HCT116 (cell line): ENCODE data around the gene TTC24. TPM values are rescaled to one million over a fixed set of nuclear protein-coding genes. Genes with fewer than 3 reads are reported as not detected.

ENCODE experiments used
- ATAC-seq: fragments of 200-7000 bp; cut with Tn5 transposase; 2 replicates; pipeline ENCODE4 v1.9.1; 2020; ENCODE audit warnings: mild to moderate bottlenecking, moderate library complexity
- BruUV-seq: library from RNA; stranded (reverse); fragments of 400-500 nt; replicated peaks from 2 replicates; lab custom pipeline; 2021; lab: Mats Ljungman, UMichigan
- CTCF ChIA-PET: fragments of 300-600 bp; sonication (Branson Sonifier 250); formaldehyde crosslinking; loops from one replicate; lab custom pipeline; 2021; ENCODE audit warnings: antibody characterized with exemption; lab: Charles Lee
- POLR2A ChIA-PET: fragments of 300-600, 350-600 bp; sonication (Branson Sonifier 250); formaldehyde crosslinking; loops from one replicate; lab custom pipeline; 2021; ENCODE audit warnings: antibody characterized with exemption; lab: Charles Lee
- RAD21 ChIA-PET, 2 experiments: fragments of 300-600 bp; sonication (Branson Sonifier 250); formaldehyde crosslinking; loops; one replicate each; lab custom pipeline; 2023; ENCODE audit warnings: low total read pairs in 2 of 2; ENCODE audit not compliant: uncharacterized antibody in 2 of 2, unreplicated experiment in 2 of 2, low non-redundant PET in 1 of 2; lab: Charles Lee
- DNase-seq: peaks from one replicate; pipeline ENCODE4 v3.0.0-alpha.2; 2010; ENCODE audit warnings: low read depth, low spot score
- H2AFZ ChIP-seq: fragments of 200-600 bp; shearing (Covaris generic), sonication (generic); 2 replicates; pipeline ENCODE4 v1.6.1; 2017; ENCODE audit warnings: low read depth, mixed run types, mixed read lengths, antibody characterized with exemption, low read length; ENCODE audit not compliant: poor library complexity, severe bottlenecking
- H3K27ac ChIP-seq: 2 replicates; pipeline ENCODE4 v1.5.1; 2012; ENCODE audit warnings: low read depth, low read length
- H3K27me3 ChIP-seq: fragments of 200-600 bp; sonication (generic); 2 replicates; pipeline ENCODE4 v1.6.1; 2016; ENCODE audit warnings: mixed run types, low read length, mixed read lengths; ENCODE audit not compliant: insufficient read depth
- H3K36me3 ChIP-seq, 2 experiments: fragments of 200-500 bp in 1 of 2; fragments of 200-600 bp in 1 of 2; sonication (Bioruptor generic) in 1 of 2; sonication (generic) in 1 of 2; 2 replicates each; pipeline versions ENCODE4 v1.5.1 to v1.6.1; 2014 to 2016; ENCODE audit warnings: low read length in 2 of 2, inconsistent platforms in 1 of 2, mixed read lengths in 1 of 2, mixed run types in 1 of 2; ENCODE audit not compliant: insufficient read depth in 2 of 2, control insufficient read depth in 1 of 2
- H3K4me1 ChIP-seq, 2 experiments: fragments of 200-600 bp in 1 of 2; sonication (generic) in 1 of 2; 2 replicates each; pipeline versions ENCODE4 v1.5.1 to v1.6.1; 2012 to 2017; ENCODE audit warnings: low read length in 2 of 2, inconsistent platforms in 1 of 2, mild to moderate bottlenecking in 1 of 2, mixed read lengths in 1 of 2, mixed run types in 1 of 2, moderate library complexity in 1 of 2; ENCODE audit not compliant: insufficient read depth in 2 of 2, control insufficient read depth in 1 of 2
- H3K4me2 ChIP-seq: fragments of 200-600 bp; sonication (generic); 2 replicates; pipeline ENCODE4 v1.6.1; 2017; ENCODE audit warnings: mixed run types, low read length, mixed read lengths
- H3K4me3 ChIP-seq, 2 experiments: fragments of 200-600 bp in 1 of 2; sonication (generic) in 1 of 2; replicated peaks in 1 of 2; 2 replicates each; pipeline ENCODE4 v1.5.1; 2011 to 2016; ENCODE audit warnings: low read length in 2 of 2, control low read depth in 1 of 2, low read depth in 1 of 2, mild to moderate bottlenecking in 1 of 2, mixed read lengths in 1 of 2, mixed run types in 1 of 2
- H3K79me2 ChIP-seq: fragments of 200-600 bp; sonication (generic); 2 replicates; pipeline ENCODE4 v1.6.1; 2017; ENCODE audit warnings: mild to moderate bottlenecking, mixed run types, low read length, moderate library complexity, mixed read lengths; ENCODE audit not compliant: insufficient read depth
- H3K9ac ChIP-seq: fragments of 200-600 bp; sonication (generic); 2 replicates; pipeline ENCODE4 v1.6.1; 2016; ENCODE audit warnings: low read length, mixed read lengths
- H3K9me2 ChIP-seq: fragments of 200-600 bp; sonication (generic), shearing (Covaris generic); 2 replicates; pipeline ENCODE4 v1.6.1; 2017; ENCODE audit warnings: mixed run types, mild to moderate bottlenecking, moderate library complexity; ENCODE audit not compliant: insufficient read depth
- H3K9me3 ChIP-seq, 2 experiments: fragments of 200-500 bp in 1 of 2; fragments of 200-600 bp in 1 of 2; sonication (Bioruptor generic) in 1 of 2; sonication (generic) in 1 of 2; 2 replicates each; pipeline ENCODE4 v1.6.1; 2014 to 2017; ENCODE audit warnings: low read length in 2 of 2, mixed read lengths in 2 of 2, inconsistent platforms in 1 of 2, low read depth in 1 of 2, mild to moderate bottlenecking in 1 of 2, mixed run types in 1 of 2, moderate library complexity in 1 of 2; ENCODE audit not compliant: control insufficient read depth in 1 of 2, insufficient read depth in 1 of 2
- H4K20me1 ChIP-seq: fragments of 200-600 bp; sonication (generic), shearing (Covaris generic); 2 replicates; pipeline ENCODE4 v1.6.1; 2017; ENCODE audit warnings: mixed run types, mild to moderate bottlenecking, moderate library complexity; ENCODE audit not compliant: insufficient read depth
- ATF3 ChIP-seq: IDR thresholded peaks from 2 replicates; pipeline ENCODE4 v1.6.1; 2012
- CTCF ChIP-seq, 3 experiments: fragments of 200-600 bp in 1 of 3; sonication (generic) in 1 of 3; IDR thresholded peaks in 2 of 3; conservative IDR thresholded peaks in 1 of 3; 2 replicates each; pipeline ENCODE4 v1.5.1; 2012 to 2017; ENCODE audit warnings: low read depth in 2 of 3, low read length in 2 of 3, antibody characterized with exemption in 1 of 3, borderline replicate concordance in 1 of 3, control low read depth in 1 of 3, mild to moderate bottlenecking in 1 of 3, mixed read lengths in 1 of 3, mixed run types in 1 of 3, moderate library complexity in 1 of 3; ENCODE audit not compliant: insufficient read depth in 1 of 3
- ELF1 ChIP-seq: IDR thresholded peaks from 2 replicates; pipeline ENCODE4 v1.6.1; 2012; ENCODE audit warnings: low read depth, borderline replicate concordance
- FOSL1 ChIP-seq: IDR thresholded peaks from 2 replicates; pipeline ENCODE4 v1.6.1; 2012; ENCODE audit warnings: low read depth
- JUND ChIP-seq: IDR thresholded peaks from 2 replicates; pipeline ENCODE4 v1.6.1; 2012
- MAX ChIP-seq: IDR thresholded peaks from 2 replicates; pipeline ENCODE4 v1.6.1; 2012
- RAD21 ChIP-seq: IDR thresholded peaks from 2 replicates; pipeline ENCODE4 v1.6.1; 2012; ENCODE audit warnings: low read depth, mild to moderate bottlenecking
- REST ChIP-seq: IDR thresholded peaks from 2 replicates; pipeline ENCODE4 v1.6.1; 2012; ENCODE audit warnings: low read depth
- SP1 ChIP-seq: IDR thresholded peaks from 2 replicates; pipeline ENCODE4 v1.6.1; 2012; ENCODE audit warnings: low read depth
- TCF7L2 ChIP-seq: IDR thresholded peaks from 2 replicates; pipeline ENCODE4 v1.7.0; 2011; ENCODE audit warnings: borderline replicate concordance, inconsistent platforms; ENCODE audit not compliant: insufficient read depth, insufficient read length; ENCODE audit errors: extremely low read depth
- YY1 ChIP-seq: IDR thresholded peaks from 2 replicates; pipeline ENCODE4 v1.6.1; 2011; ENCODE audit warnings: low read length, low read depth, moderate library complexity, mild to moderate bottlenecking; ENCODE audit not compliant: insufficient replicate concordance; ENCODE audit errors: extremely low read depth
- ZBTB33 ChIP-seq: IDR thresholded peaks from 2 replicates; pipeline ENCODE4 v1.6.1; 2011; ENCODE audit warnings: mild to moderate bottlenecking, low read length, moderate library complexity; ENCODE audit not compliant: insufficient replicate concordance; ENCODE audit errors: extremely low read depth
- ZFX ChIP-seq: fragments of 450-650 bp; IDR thresholded peaks from 2 replicates; pipeline ENCODE4 v1.6.1; 2017
- intact Hi-C: fragments of 100-400 bp; cut with micrococcal nuclease; formaldehyde crosslinking; loops from 2 replicates; pipeline ENCODE4 v1.10.0; 2022
- total RNA-seq: library from RNA; stranded (reverse); gene quantifications from one replicate; pipeline ENCODE4 v1.2.1, GENCODE V29; 2021; ENCODE audit not compliant: unreplicated experiment

Gene TTC24
- total RNA-seq, 1 experiment from 2014 or later, result not detected

- H3K36me3 ChIP-seq, result peaks cover 8 to 20% of the 10 kb centered on the region in 2 experiments; a peak in 3 of 4 replicates
- POLR2A ChIA-PET, result no interaction called here
Observed at GRCh38 chr1:156553860-156554485, 25.6 kb upstream of the TTC24 start.

More at GRCh38 chr1:156553860-156554485, 25.6 kb upstream of the TTC24 start:
- ChIA-PET RAD21 (no interaction called here), CTCF (no interaction called here)
- TF ChIP-seq ATF3 (no peak), FOSL1 (no peak), CTCF (IDR thresholded peaks at IDR 0.05 in 2 of 3, conservative IDR thresholded peaks at IDR 0.05 in 1 of 3; ENCODE audit: borderline replicate concordance in 1 of 3, insufficient read depth in 1 of 3, low read depth in 2 of 3, low read length in 2 of 3) (no peak), SP1 (no peak), YY1 (no peak), REST (no peak), ELF1 (no peak), JUND (no peak), MAX (no peak), TCF7L2 (no peak), RAD21 (no peak), ZFX (no peak), ZBTB33 (no peak)
- no peaks in the 10 kb centered on the region for H3K9me3 ChIP-seq
- ATAC-seq (no peak), DNase-seq (no peak)
- no peaks in the 10 kb centered on the region for H3K9me2 ChIP-seq
- intact Hi-C loops, result loop anchor here (5.0 kb wide), 1 partner anchor 42 kb away; no protein-coding TSS in a partner anchor
- no peak overlapping the region for H3K27ac ChIP-seq
- H3K4me2 ChIP-seq, result no peak overlapping the region
- H3K4me1 ChIP-seq, result peaks cover 0 to 17% of the 10 kb centered on the region in 2 experiments; a peak in 2 of 4 replicates
- H3K79me2 ChIP-seq, result no peaks in the 10 kb centered on the region
- no peaks in the 10 kb centered on the region for H4K20me1 ChIP-seq
- H2AFZ ChIP-seq, result no peak overlapping the region
- H3K27me3 ChIP-seq, result no peaks in the 10 kb centered on the region
- no peak overlapping the region for H3K4me3 ChIP-seq
- H3K9ac ChIP-seq, result no peak overlapping the region
- no TSS peak for BruUV-seq
